H9 (cell line): ENCODE results near the gene SYNE2. TPM values are rescaled to one million over a fixed set of nuclear protein-coding genes. Genes with fewer than 3 reads are reported as not detected.

Experiments
- DNase-seq: peaks from one replicate; pipeline ENCODE4 v3.0.0-alpha.2; 2017
- H2AFZ ChIP-seq: one replicate; pipeline ENCODE4 v1.6.1; 2013; ENCODE audit warnings: mild to moderate bottlenecking, low read length, control low read depth, moderate library complexity
- H2AK5ac ChIP-seq: 2 replicates; pipeline ENCODE4 v1.6.1; 2013; ENCODE audit warnings: low read length, control low read depth, mixed read lengths; ENCODE audit not compliant: insufficient read length
- H2BK120ac ChIP-seq: one replicate; pipeline ENCODE4 v1.6.1; 2013; ENCODE audit warnings: low read depth, mild to moderate bottlenecking, low read length, control low read depth, inconsistent platforms; ENCODE audit not compliant: poor library complexity, severe bottlenecking
- H2BK12ac ChIP-seq: 2 replicates; pipeline ENCODE4 v1.6.1; 2013; ENCODE audit warnings: low read length, control low read depth, mixed read lengths, low read depth; ENCODE audit not compliant: insufficient read length
- H2BK15ac ChIP-seq: 2 replicates; pipeline ENCODE4 v1.6.1; 2013; ENCODE audit warnings: low read depth, low read length, control low read depth
- H2BK20ac ChIP-seq: one replicate; pipeline ENCODE4 v1.6.1; 2013; ENCODE audit warnings: low read depth, mild to moderate bottlenecking, low read length, control low read depth, inconsistent platforms; ENCODE audit not compliant: poor library complexity, severe bottlenecking
- H2BK5ac ChIP-seq: 2 replicates; pipeline ENCODE4 v1.6.1; 2013; ENCODE audit warnings: low read length, control low read depth, mixed read lengths; ENCODE audit not compliant: insufficient read length
- H3K14ac ChIP-seq: 2 replicates; pipeline ENCODE4 v1.6.1; 2013; ENCODE audit warnings: low read length, control low read depth; ENCODE audit not compliant: insufficient read depth
- H3K18ac ChIP-seq: 2 replicates; pipeline ENCODE4 v1.6.1; 2013; ENCODE audit warnings: low read depth, mild to moderate bottlenecking, mixed read lengths, low read length, control low read depth; ENCODE audit not compliant: insufficient read length
- H3K23ac ChIP-seq: 2 replicates; pipeline ENCODE4 v1.6.1; 2013; ENCODE audit warnings: low read length, control low read depth, mixed read lengths, low read depth; ENCODE audit not compliant: insufficient read length
- H3K23me2 ChIP-seq: 2 replicates; pipeline ENCODE4 v1.6.1; 2013; ENCODE audit warnings: low read depth, mild to moderate bottlenecking, mixed read lengths, low read length, control low read depth; ENCODE audit not compliant: insufficient read length, poor library complexity, severe bottlenecking
- H3K27ac ChIP-seq: 2 replicates; pipeline ENCODE4 v1.5.1; 2013; ENCODE audit warnings: low read length, control low read depth, mixed read lengths, low read depth; ENCODE audit not compliant: insufficient read length
- H3K27me3 ChIP-seq: 2 replicates; pipeline ENCODE4 v1.6.1; 2013; ENCODE audit warnings: low read length, control low read depth, inconsistent platforms; ENCODE audit not compliant: insufficient read depth
- H3K4ac ChIP-seq: 2 replicates; pipeline ENCODE4 v1.6.1; 2013; ENCODE audit warnings: low read depth, mild to moderate bottlenecking, control low read depth, inconsistent platforms, low read length, moderate library complexity
- H3K4me1 ChIP-seq: 2 replicates; pipeline ENCODE4 v1.6.1; 2013; ENCODE audit warnings: low read length, control low read depth, inconsistent platforms; ENCODE audit not compliant: insufficient read depth
- H3K4me2 ChIP-seq: 2 replicates; pipeline ENCODE4 v1.6.1; 2013; ENCODE audit warnings: low read length, control low read depth, mixed read lengths; ENCODE audit not compliant: insufficient read length, insufficient read depth
- H3K56ac ChIP-seq: 2 replicates; pipeline ENCODE4 v1.6.1; 2013; ENCODE audit warnings: low read depth, mild to moderate bottlenecking, mixed read lengths, low read length, control low read depth; ENCODE audit not compliant: insufficient read length
- H3K79me1 ChIP-seq: 2 replicates; pipeline ENCODE4 v1.6.1; 2013; ENCODE audit warnings: low read depth, mild to moderate bottlenecking, moderate library complexity, low read length, control low read depth, inconsistent platforms; ENCODE audit not compliant: insufficient read depth, poor library complexity, severe bottlenecking
- H3K79me2 ChIP-seq: 2 replicates; pipeline ENCODE4 v1.6.1; 2013; ENCODE audit warnings: low read length, control low read depth, inconsistent platforms; ENCODE audit not compliant: insufficient read depth
- H3K9ac ChIP-seq: 2 replicates; pipeline ENCODE4 v1.6.1; 2013; ENCODE audit warnings: low read length, control low read depth, mixed read lengths; ENCODE audit not compliant: insufficient read length; ENCODE audit errors: extremely low read depth
- H3K9me3 ChIP-seq: one replicate; pipeline ENCODE4 v1.6.1; 2013; ENCODE audit warnings: low read depth, low read length, inconsistent platforms; ENCODE audit not compliant: control insufficient read depth
- H3T11ph ChIP-seq: one replicate; pipeline ENCODE4 v1.6.1; 2013; ENCODE audit warnings: mild to moderate bottlenecking, low read length, control low read depth, inconsistent platforms
- H4K20me1 ChIP-seq: one replicate; pipeline ENCODE4 v1.6.1; 2013; ENCODE audit not compliant: control insufficient read depth, insufficient read length, insufficient read depth
- H4K5ac ChIP-seq: 2 replicates; pipeline ENCODE4 v1.6.1; 2013; ENCODE audit warnings: low read depth, mild to moderate bottlenecking, mixed read lengths, low read length, control low read depth; ENCODE audit not compliant: insufficient read length
- H4K8ac ChIP-seq: replicated peaks from 2 replicates; pipeline ENCODE4 v1.6.1; 2013; ENCODE audit warnings: low read length, control low read depth, mixed read lengths, low read depth; ENCODE audit not compliant: insufficient read length
- H4K91ac ChIP-seq: 2 replicates; pipeline ENCODE4 v1.6.1; 2013; ENCODE audit warnings: low read depth, mild to moderate bottlenecking, moderate library complexity, mixed read lengths, low read length, control low read depth; ENCODE audit not compliant: insufficient read length
- H3K27ac Mint-ChIP-seq, 3 experiments: 2 replicates in 2 of 3; 3 replicates in 1 of 3; pipeline ENCODE4 v1.8.0; 2020 to 2021; ENCODE audit warnings: mixed read lengths in 3 of 3, mild to moderate bottlenecking in 1 of 3, moderate library complexity in 1 of 3
- H3K27me3 Mint-ChIP-seq: 2 replicates; pipeline ENCODE4 v1.8.0; 2021; ENCODE audit warnings: low read depth, mild to moderate bottlenecking, moderate library complexity, mixed read lengths
- H3K36me3 Mint-ChIP-seq, 3 experiments: 2 replicates in 2 of 3; 3 replicates in 1 of 3; pipeline ENCODE4 v1.8.0; 2020 to 2021; ENCODE audit warnings: low read depth in 3 of 3, mixed read lengths in 3 of 3; ENCODE audit not compliant: insufficient read depth in 1 of 3
- H3K4me1 Mint-ChIP-seq, 2 experiments: 2 replicates each; pipeline ENCODE4 v1.8.0; 2020; ENCODE audit warnings: mixed read lengths in 2 of 2
- H3K4me3 Mint-ChIP-seq, 2 experiments: 2 replicates in 1 of 2; 3 replicates in 1 of 2; pipeline ENCODE4 v1.8.0; 2020 to 2021; ENCODE audit warnings: mild to moderate bottlenecking in 2 of 2, mixed read lengths in 2 of 2, moderate library complexity in 1 of 2
- H3K9me3 Mint-ChIP-seq, 2 experiments: 2 replicates in 1 of 2; 3 replicates in 1 of 2; pipeline ENCODE4 v1.8.0; 2020; ENCODE audit warnings: mild to moderate bottlenecking in 2 of 2, mixed read lengths in 2 of 2, moderate library complexity in 1 of 2
- CTCF ChIP-seq: fragments of 200-600 bp; sonication (generic); conservative IDR thresholded peaks from 3 replicates; pipeline ENCODE4 v1.8.0; 2021; ENCODE audit warnings: antibody characterized with exemption, mild to moderate bottlenecking
- WGBS: extraction: QIAGEN DNeasy Blood & Tissue Kit; methylation state at CpG from one replicate; pipeline ENCODE4 v1.1.7; 2013; ENCODE audit warnings: missing lambda C conversion rate, low lambda C conversion rate, mixed read lengths; ENCODE audit not compliant: insufficient read length; ENCODE audit errors: extremely low coverage; 5-methylcytosine and 5-hydroxymethylcytosine counted together
- total RNA-seq: library from RNA; stranded (reverse); gene quantifications from 2 replicates; pipeline ENCODE4 v1.2.1, GENCODE V29; 2021

Gene SYNE2
- total RNA-seq, 1 experiment from 2014 or later = 43.3 TPM

DNA sequence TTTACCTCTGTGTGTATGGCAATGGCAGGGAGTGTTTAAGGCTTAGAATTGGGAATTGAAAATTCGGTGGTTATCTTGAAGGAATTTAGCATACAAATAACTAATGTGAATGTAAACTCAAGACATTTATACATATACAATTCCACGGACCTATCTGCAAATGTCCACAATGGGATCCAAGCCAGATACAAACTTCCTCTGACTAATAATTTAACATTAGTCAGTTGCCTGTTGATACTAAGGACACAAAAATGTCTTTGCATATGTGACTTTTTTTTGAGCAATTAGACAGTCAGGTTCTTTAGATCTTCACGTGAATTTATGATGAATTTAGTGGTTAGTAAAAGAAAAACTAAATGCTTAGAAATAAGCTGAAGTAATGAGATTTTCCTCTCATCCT is 400.9 kb downstream of the SYNE2 start:
- Histone ChIP-seq H3K14ac (no peak overlapping the region), H3K4ac (no peak overlapping the region), H3K27me3 (no peaks in the 10 kb centered on the region)

More for the DNA sequence above, 400.9 kb downstream of the SYNE2 start:
- Mint-ChIP-seq H3K27me3 (no peaks in the 10 kb centered on the region; the same call in 1 of the 2 replicates), H3K4me3 (no peak overlapping the region), H3K27ac (no peak overlapping the region), H3K36me3 (no peaks in the 10 kb centered on the region; a peak in 1 of 7 replicates), H3K9me3 (no peaks in the 10 kb centered on the region), H3K4me1 (peaks cover 2 to 13% of the 10 kb centered on the region in 2 experiments)
- no CpG with 5 or more reads among the region's 3 CpGs for WGBS
- no peak overlapping the region for H2BK120ac ChIP-seq
- no peak overlapping the region for H3K27ac ChIP-seq
- no peak overlapping the region for H4K8ac ChIP-seq
- H4K20me1 ChIP-seq = no peaks in the 10 kb centered on the region
- H3K79me1 ChIP-seq = no peaks in the 10 kb centered on the region
- H3K4me1 ChIP-seq = no peaks in the 10 kb centered on the region
- no peak overlapping the region for H3T11ph ChIP-seq
- H2BK20ac ChIP-seq = no peak overlapping the region
- H3K23me2 ChIP-seq = no peaks in the 10 kb centered on the region
- no peak overlapping the region for H2BK15ac ChIP-seq
- no peak for DNase-seq
- H3K9me3 ChIP-seq = no peaks in the 10 kb centered on the region
- H2AK5ac ChIP-seq = no peak overlapping the region
- H3K56ac ChIP-seq = no peak overlapping the region
- no peak overlapping the region for H4K5ac ChIP-seq
- H3K9ac ChIP-seq = no peak overlapping the region
- no peaks in the 10 kb centered on the region for H3K79me2 ChIP-seq
- TF ChIP-seq CTCF = no peak
- no peak overlapping the region for H2BK5ac ChIP-seq
- no peak overlapping the region for H3K18ac ChIP-seq
- H2BK12ac ChIP-seq = no peak overlapping the region
- H4K91ac ChIP-seq = no peak overlapping the region
- no peak overlapping the region for H3K23ac ChIP-seq
- H3K4me2 ChIP-seq = no peak overlapping the region
- no peak overlapping the region for H2AFZ ChIP-seq
